GM12892 (cell line): Measurements from ENCODE around the gene ATP13A3.
"Not testable (repeated sequence)": the region's sequence is repeated elsewhere in the genome, so short reads cannot be mapped to it uniquely, and the experiment has no call there.

Source experiments
- DNase-seq: peaks from one replicate; pipeline ENCODE4 v3.0.0; 2011; ENCODE audit not compliant: insufficient read length
- FAIRE-seq: peaks from 2 replicates; lab custom pipeline; 2011; peaks lifted over from hg19 to GRCh38; lab: Jason Lieb, UNC
- POLR2A ChIP-seq: IDR thresholded peaks from 2 replicates; pipeline ENCODE4 v1.6.1; 2011; ENCODE audit warnings: low read depth, low read length, control low read depth
- POLR2AphosphoS5 ChIP-seq: IDR thresholded peaks from 2 replicates; pipeline ENCODE4 v1.6.1; 2011; ENCODE audit warnings: low read depth, low read length, control low read depth
- TAF1 ChIP-seq: IDR thresholded peaks from 2 replicates; pipeline ENCODE4 v1.6.1; 2011; ENCODE audit warnings: low read depth, mild to moderate bottlenecking, control low read depth, low read length, borderline replicate concordance

The ATP13A3 gene

DNA sequence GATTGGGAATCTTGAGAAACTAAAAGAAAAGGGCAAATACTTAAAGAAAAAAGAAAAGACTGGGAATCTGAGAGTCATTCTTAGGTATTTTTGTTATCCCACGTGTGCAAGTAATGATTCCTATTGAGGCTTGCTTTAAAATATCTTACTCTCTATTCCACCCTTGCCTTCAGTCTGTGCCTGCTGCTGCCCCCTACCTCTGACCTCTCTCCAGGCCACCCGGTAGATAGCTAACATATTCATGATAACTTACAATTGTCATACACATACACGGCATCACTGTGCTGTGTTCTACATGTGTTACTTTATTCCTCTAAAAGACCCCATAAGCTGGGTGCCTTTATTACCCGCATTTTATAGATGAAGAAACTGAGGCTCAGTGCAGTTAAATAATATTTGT lies 27.8 kb upstream of the ATP13A3 start:
- no peak for DNase-seq
- no peak for FAIRE-seq
- TF ChIP-seq POLR2AphosphoS5 (no peak), POLR2A (no peak), TAF1 (no peak)

DNA sequence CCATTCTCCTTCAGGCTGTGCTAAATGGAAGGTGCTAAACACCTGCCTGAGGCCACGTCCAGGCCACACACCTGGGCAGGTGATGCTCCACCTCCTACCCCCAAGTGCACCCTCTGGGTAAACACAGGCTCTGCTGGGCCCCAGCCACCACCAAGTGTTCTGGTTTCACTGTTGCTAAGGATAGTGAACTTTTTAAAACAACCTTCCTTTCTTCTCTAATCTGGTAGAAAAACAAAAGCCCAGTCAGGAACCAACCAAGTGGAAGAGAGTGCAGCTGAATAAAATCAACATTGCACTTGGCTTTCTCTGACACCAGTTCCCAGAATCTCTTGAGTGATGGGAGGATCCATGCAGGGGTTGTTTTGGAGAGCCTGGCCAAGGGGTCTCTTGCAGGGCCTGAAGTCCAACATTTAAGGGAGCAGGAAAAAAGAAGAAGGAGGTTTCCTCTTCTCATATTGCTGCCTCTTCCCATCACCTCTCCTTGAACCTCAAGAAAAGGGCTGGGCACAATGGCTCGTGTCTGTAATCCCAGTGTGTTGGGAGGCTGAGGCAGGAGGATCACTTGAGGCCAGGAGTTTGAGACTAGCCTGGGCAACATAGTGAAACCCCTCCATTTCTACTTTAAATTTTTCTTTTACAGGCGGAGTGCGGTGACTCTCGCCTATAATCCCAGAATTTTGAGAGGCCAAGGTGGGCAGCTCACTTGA lies 26.2 kb upstream of the ATP13A3 start:
- TF ChIP-seq POLR2A (no peak), POLR2AphosphoS5 (no peak), TAF1 (no peak)
- DNase-seq (no peak), FAIRE-seq (no peak)

DNA sequence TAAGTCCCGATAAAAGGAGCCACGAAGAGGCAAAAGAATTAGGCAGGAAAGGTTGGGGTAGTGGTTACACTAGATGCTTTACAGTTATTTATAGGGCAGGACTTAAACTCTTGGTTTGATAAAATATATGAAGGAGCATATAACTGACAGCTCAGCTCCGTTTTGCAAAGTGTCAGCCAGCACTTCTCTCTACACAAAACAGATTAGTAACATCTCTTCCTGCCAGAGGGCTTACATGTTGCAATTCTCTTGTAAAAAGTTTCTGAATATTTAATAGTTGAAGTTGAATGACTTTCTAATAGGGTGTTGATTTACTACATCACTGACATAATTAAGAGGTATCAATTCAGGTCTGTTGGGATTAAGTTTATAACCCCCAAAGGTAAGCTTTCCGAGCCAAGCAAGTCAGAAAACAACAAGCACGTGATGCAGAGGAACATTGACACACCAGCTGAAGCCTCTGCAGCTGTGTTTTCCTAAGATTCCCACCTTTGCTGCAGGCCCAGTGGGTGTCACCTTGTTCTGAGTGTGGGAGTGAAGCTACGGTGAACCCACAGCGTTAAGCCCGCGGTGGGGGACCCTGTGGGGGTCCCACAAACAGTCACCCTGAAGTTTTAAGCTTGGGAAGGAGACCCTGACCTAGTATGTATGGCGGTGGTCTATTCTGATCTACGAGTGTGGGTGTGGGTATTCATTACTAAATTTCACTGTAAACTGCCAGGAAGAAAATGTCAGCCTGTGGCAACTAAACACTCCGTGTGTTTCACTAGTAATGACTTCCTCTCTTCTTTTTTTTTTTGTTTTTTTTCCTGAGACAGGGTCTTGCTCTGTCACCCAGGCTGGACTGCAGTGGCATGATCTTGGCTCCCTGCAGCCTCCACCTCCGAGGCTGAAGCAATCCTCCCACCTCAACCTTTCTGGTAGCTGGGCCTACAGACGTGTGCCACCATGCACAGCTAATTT lies 22.0 kb upstream of the ATP13A3 start:
- DNase-seq (no peak), FAIRE-seq (no peak)
- TF ChIP-seq POLR2A: no peak

DNA sequence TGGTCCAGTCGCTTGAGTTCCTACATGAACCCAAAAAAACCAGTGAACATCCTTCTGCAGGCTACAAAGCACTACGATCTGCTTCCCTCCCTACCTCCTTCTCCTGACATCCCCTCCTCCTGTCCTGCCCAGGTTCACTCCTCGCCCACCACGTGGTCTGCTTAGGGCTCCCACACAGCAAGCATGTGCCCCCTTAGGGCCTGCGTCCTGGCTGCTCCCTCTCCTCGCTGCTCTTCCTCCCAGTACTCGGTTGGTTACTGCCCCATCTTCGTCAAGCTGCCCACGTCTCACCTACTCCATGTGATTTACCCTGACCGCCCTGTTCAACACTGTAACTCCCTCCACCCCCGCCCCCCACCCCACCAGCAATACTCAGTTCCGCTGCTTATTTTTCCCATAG lies 20.8 kb upstream of the ATP13A3 start:
- DNase-seq: no peak
- TF ChIP-seq POLR2A: no peak
- TF ChIP-seq TAF1: no peak
- TF ChIP-seq POLR2AphosphoS5: no peak
- no peak for FAIRE-seq

DNA sequence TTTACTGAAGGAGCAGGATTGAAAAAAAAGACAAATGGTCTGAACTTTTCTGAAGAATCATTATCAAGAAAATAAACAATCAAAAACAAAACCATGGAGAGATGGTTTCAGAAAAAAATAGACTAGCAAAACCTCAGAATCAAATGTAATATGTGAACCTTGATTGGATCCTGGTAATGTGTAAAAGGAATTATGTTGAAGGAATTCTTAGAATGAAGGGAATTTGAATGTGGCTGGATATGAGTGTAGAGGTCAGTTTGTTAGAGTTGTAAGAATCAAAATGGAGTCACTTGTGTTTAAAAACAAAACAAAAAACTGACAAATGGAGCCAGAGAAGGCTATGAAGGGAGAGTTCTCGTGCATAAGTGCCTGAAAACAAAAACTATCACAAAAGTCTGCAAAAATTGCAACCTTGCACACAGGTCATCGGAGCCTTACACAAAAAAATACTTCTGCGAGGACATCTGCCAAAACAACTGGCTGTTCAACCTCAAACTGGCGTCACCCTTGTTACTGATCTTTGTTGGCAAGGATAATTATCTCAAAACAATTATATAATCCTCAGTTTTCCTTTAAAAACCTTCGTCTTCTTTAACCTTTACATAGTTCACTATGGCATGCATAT lies 19.1 kb upstream of the ATP13A3 start:
- no peak for FAIRE-seq
- no peak for DNase-seq
- no peak for TF ChIP-seq TAF1
- no peak for TF ChIP-seq POLR2A
- no peak for TF ChIP-seq POLR2AphosphoS5

DNA sequence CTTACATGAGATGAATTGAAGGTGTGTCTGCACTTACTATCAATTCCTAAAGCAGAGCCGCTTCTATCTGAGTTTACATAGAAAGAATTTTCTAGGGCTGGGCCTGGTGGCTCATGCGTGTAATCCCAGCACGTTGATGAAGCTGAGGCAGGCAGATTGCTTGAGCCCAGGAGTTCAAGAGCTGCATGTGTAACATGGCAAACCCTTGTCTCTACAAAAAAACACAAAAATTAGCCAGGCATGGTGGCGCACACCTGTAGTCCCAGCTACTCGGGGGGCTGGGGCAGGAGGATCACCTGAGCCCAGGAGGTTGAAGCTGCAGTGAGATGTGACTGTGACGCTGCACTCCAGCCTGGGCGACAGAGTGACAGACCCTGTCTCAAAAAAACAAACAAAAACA lies 18.1 kb upstream of the ATP13A3 start:
- DNase-seq (no peak), FAIRE-seq (no peak)
- TF ChIP-seq POLR2AphosphoS5: no peak
- no peak for TF ChIP-seq TAF1
- no peak for TF ChIP-seq POLR2A

DNA sequence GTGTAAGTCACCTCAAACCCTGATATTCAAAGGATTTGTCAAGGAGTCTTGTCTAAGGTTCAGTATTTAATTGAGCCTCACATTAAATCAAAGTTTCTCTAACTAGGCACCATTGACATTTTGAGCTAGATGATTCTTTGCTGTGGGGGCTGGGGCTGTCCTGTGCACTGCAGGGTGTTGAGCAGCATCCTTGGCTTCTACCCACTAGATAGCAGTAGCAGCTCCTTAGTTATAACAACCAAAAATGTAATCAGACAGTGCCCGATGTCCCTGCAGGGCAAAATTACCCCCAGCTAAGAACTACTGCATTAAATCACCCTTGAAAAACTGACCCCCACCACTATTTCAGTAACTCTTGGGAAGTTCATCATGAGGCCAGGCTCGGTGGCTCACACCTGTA lies 17.3 kb upstream of the ATP13A3 start:
- FAIRE-seq (no peak), DNase-seq (no peak)
- TF ChIP-seq TAF1 (no peak), POLR2AphosphoS5 (no peak), POLR2A (no peak)

DNA sequence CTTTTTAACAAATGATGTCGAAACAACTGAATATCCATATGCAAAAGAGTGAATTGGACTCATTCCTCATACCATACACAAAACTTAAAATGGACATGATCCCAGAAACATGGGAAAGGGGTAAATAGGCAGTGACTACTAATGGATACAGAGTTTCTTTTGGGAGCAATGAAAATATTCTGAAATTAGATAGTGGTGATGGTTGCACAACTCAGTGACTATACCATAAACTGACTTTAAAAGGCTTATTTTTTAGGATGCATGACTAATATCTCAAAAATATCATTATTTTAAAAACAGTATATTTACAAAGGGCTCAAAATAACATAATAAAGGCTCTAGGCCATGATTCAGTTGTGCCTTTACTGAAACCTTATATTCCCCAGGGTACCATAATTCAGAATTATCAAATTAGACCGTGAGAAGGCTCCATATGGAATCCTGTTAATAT lies 16.3 kb upstream of the ATP13A3 start:
- TF ChIP-seq POLR2AphosphoS5 (no peak), POLR2A (no peak), TAF1 (no peak)
- no peak for DNase-seq
- no peak for FAIRE-seq

DNA sequence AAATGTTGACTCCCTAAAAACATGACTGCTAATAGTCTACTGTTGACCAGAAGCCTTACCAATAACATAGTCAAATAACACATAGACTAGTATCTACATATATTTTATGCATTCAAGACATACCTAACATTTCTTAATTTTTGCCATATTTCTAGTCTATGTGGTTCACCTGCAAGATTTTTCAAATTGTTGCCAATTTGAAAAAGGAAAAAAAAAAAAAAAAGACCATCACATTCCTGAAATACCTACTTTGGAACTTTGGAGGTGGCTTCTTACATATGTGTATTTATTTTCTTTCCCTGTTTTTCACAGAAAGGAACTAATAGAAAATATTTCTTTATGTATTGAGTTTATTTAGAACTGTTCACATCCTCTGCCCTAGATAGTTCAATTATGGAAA lies 13.4 kb upstream of the ATP13A3 start:
- DNase-seq: no peak
- TF ChIP-seq POLR2A: no peak
- TF ChIP-seq POLR2AphosphoS5: no peak
- no peak for TF ChIP-seq TAF1
- no peak for FAIRE-seq

DNA sequence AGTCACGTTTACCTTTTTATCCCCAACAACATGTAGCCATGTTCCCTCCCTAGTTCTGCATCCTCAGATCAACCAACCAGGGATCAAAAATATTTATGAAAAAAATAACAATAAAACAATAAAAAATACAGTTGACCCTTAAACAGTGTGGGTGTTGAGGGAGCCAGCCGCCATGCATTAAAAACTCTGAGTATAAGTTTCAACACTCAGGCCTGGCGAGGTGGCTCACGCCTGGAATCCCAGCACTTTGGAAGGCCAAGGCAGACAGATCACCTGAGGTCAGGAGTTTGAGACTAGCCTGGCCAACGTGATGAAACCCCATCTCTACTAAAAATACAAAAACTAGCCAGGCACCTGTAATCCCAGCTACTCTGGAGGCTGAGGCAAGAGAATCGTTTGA lies 12.7 kb upstream of the ATP13A3 start:
- not testable (repeated sequence) for FAIRE-seq, DNase-seq

DNA sequence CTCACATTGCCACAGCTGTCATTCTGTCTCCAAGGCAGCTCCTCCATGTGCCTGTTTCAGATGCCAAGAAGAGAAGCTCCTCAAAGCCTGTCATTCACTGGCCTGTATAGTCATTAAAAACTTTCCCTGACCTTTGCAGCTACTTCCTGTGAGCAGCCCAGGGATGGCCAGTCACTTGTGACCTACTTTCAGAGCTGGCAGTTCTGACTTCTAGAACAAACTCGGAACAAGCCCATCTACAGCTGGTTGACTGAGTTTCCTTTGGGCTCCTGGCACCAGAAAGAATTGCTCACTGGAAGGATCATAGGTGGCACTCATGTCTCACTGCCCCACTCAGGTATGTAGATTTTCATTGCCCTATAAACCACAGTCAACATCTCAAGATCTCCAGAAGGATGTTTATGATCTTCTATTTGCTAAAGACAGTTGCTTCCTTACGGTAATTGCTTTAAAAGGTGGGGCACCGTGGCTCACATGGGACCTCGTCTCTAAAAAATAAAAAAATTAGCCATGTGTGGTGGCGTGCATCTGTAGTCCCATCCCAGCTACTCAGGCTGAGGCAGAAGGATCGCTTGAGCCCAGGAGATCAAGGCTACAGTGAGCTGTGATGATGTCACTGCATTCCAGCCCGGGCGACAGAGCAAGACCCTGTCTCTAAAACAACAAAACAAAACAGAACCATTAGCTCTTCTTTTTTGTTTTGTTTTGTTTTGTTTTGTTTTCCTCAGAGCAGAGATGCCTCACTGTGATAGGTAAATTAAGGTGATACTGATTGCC lies 11.2 kb upstream of the ATP13A3 start:
- no peak for DNase-seq
- no peak for FAIRE-seq
- TF ChIP-seq POLR2A: no peak
- no peak for TF ChIP-seq POLR2AphosphoS5
- no peak for TF ChIP-seq TAF1
